ENCODE data around the gene NPAS2.

DNA sequence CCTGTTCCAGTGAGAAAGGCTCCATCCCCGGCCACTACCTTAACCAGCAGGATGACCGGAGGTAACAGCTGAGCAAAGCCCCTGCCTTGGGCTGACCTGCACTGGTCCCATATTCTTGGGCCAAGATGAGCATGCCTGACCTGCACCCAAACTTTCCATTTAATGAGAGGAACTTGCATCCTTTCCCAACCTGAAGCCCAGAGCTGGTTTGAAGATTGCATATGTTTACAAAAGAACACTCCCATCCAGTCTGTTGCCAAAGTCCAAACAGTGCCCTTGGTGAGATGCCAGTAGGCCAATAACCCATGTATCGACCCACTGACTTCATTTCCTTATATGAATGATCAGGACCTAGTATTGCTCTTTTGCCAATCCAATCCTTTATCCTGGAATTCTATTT, 5.5 kb upstream of the NPAS2 start:
- TF ChIP-seq, protein P1, sequence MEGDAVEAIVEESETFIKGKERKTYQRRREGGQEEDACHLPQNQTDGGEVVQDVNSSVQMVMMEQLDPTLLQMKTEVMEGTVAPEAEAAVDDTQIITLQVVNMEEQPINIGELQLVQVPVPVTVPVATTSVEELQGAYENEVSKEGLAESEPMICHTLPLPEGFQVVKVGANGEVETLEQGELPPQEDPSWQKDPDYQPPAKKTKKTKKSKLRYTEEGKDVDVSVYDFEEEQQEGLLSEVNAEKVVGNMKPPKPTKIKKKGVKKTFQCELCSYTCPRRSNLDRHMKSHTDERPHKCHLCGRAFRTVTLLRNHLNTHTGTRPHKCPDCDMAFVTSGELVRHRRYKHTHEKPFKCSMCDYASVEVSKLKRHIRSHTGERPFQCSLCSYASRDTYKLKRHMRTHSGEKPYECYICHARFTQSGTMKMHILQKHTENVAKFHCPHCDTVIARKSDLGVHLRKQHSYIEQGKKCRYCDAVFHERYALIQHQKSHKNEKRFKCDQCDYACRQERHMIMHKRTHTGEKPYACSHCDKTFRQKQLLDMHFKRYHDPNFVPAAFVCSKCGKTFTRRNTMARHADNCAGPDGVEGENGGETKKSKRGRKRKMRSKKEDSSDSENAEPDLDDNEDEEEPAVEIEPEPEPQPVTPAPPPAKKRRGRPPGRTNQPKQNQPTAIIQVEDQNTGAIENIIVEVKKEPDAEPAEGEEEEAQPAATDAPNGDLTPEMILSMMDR (IDR thresholded peaks at IDR 0.05): no peak
- TF ChIP-seq POLR2A (IDR thresholded peaks at IDR 0.05) (no peak), POLR2AphosphoS5 (IDR thresholded peaks at IDR 0.05) (no peak)

Measured in breast epithelium (tissue), 3 donors.